22Rv1 (cell line): ENCODE data around the gene SASH3.

Source experiments
- H3K27ac ChIP-seq: fragments of 450-650 bp; 2 replicates; pipeline ENCODE4 v1.5.1; 2017
- CTCF ChIP-seq: fragments of 450-650 bp; IDR thresholded peaks from 2 replicates; pipeline ENCODE4 v1.5.1; 2017; ENCODE audit warnings: mild to moderate bottlenecking
- ZFX ChIP-seq: fragments of 450-650 bp; IDR thresholded peaks from 2 replicates; pipeline ENCODE4 v1.6.1; 2017; ENCODE audit warnings: antibody characterized with exemption, borderline replicate concordance

The SASH3 gene

GRCh38 chrX:129800186-129800585 is 20.4 kb downstream of the SASH3 start:
- no peak overlapping the region for H3K27ac ChIP-seq
- TF ChIP-seq CTCF (no peak), ZFX (no peak)

- H3K27ac ChIP-seq = no peak overlapping the region
- TF ChIP-seq ZFX (no peak), CTCF (no peak)
Measured at GRCh38 chrX:129802863-129803262, 23.1 kb downstream of the SASH3 start.

GRCh38 chrX:129804806-129805205 is 25.1 kb downstream of the SASH3 start:
- H3K27ac ChIP-seq = no peak overlapping the region
- no peak for TF ChIP-seq ZFX
- no peak for TF ChIP-seq CTCF

GRCh38 chrX:129808158-129808828 is 28.5 kb downstream of the SASH3 start:
- no peak overlapping the region for H3K27ac ChIP-seq
- TF ChIP-seq CTCF = no peak
- TF ChIP-seq ZFX = no peak

- TF ChIP-seq ZFX = no peak
- no peak for TF ChIP-seq CTCF
- H3K27ac ChIP-seq = no peak overlapping the region
Measured at GRCh38 chrX:129808829-129809796, 29.4 kb downstream of the SASH3 start.

- TF ChIP-seq ZFX (no peak), CTCF (no peak)
- H3K27ac ChIP-seq = no peak overlapping the region
Measured at GRCh38 chrX:129813662-129814368, 34.1 kb downstream of the SASH3 start.
